Skeletal muscle cell (primary cell): ENCODE measurements around the gene CRAMP1.
"Not testable (repeated sequence)": the region's sequence is repeated elsewhere in the genome, so short reads cannot be mapped to it uniquely, and the experiment has no call there.

Experiments
- DNase-seq: peaks from one replicate; pipeline ENCODE4 v3.0.0-alpha.2; 2010; ENCODE audit warnings: low read depth
- H3K4me3 ChIP-seq: 2 replicates; pipeline ENCODE4 v1.5.1; 2011; ENCODE audit warnings: low read depth, mild to moderate bottlenecking, control low read depth, low read length, moderate library complexity

Gene CRAMP1

DNA sequence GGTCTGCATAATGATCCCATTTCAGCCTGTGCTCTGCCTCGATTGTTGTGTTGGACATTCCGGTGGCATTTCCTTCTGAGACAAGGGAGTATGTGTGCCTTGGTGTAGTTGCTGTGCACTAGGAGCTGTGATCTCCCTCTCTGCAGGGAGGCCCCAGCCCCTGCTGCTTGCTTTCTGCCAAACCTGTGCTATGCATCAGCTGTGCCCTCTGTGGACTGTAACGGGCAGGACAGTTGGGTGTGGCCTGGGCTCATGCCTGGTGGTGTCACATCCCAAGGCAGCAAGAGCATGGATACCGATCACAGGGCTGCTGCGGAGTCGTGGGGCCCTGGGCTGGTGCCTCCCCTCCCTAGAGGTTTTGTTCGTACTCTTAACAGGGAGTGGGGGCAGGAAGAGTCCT lies 62.1 kb downstream of the CRAMP1 start:
- DNase-seq: no peak
- no peak overlapping the region for H3K4me3 ChIP-seq

DNA sequence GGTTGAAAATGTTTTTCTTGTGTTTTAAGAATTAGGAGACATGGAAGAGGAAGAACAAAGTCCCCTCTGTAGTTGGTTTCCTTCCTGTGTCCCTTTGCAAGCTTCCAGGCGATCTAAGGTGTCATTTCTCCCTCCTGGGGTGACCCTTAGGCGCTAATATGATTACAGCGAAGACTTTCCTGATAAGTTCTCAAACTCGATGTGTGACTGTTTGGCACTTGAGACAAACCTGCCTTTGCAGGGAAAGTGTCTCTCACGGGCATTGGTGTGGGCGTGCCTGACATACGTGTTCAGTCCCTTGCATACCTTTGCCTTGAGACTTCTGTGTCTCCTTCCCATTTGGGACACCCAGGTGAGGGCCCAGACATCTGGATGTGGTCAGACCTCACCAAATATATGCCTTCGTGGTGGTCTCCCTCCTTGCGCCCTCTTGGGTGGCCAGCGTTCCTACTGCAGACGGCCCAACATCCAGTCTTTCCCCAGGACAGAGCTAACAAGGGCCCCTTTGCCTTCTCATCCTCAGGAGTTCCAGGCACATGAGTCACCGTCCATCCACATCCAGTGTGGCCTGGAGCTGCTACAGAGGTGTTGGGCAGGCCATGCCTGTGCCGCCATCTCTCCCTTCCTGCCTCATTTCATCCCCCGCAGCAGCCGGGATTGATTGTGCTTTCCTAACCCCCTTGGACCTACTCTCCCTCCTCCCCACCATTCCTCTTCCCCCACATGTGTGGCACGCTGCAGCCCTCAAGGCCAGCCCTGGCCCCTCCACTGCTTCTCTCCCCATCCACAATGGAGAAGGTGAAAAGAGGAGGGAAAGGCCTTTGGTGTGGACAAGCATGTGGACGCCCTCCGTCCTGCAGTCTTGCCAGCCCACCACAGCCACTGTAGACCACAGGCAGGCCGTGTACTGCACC lies 62.8 kb downstream of the CRAMP1 start:
- peak; percentile 19 for DNase-seq
- H3K4me3 ChIP-seq: no peak overlapping the region

DNA sequence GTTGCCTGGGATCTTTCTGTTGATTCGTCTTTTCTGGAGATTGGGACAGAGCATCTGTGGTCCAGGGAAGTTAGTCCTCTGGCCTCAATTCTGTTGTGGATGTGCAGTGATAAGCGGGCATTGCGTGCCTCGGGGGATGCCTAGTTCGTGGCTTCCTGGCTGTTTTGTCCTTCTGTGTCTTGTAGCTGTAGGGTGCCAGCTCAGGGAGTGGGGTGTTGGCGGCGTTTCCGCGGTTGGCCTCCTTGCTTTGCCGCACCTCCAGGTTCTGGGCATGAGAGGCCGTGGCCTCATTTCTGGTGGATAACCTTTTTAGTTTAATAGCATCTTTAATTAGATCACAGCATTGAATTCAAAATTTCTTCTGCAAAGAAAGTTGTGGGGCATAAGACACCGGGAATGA lies 64.5 kb downstream of the CRAMP1 start:
- DNase-seq: no peak
- no peak overlapping the region for H3K4me3 ChIP-seq

DNA sequence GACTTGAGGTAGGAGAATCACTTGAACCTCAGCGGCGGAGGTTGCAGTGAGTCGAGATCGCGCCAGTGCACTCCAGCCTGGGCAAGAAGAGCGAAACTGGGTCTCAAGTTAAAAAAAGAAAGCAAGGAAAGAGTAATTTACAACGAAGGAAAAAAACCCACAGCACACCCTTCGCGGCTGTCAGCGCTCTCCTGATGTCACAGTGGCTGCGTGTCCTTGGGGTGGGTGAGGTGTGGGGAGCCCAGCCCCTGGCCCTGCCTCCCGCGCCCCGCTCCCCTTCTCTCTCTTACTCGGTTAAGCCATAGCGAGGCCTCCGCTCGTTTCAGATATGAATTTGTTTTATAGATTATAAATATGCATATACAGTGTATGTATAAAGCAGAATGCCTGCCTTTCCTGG lies 65.2 kb downstream of the CRAMP1 start:
- no peak overlapping the region for H3K4me3 ChIP-seq
- no peak for DNase-seq

DNA sequence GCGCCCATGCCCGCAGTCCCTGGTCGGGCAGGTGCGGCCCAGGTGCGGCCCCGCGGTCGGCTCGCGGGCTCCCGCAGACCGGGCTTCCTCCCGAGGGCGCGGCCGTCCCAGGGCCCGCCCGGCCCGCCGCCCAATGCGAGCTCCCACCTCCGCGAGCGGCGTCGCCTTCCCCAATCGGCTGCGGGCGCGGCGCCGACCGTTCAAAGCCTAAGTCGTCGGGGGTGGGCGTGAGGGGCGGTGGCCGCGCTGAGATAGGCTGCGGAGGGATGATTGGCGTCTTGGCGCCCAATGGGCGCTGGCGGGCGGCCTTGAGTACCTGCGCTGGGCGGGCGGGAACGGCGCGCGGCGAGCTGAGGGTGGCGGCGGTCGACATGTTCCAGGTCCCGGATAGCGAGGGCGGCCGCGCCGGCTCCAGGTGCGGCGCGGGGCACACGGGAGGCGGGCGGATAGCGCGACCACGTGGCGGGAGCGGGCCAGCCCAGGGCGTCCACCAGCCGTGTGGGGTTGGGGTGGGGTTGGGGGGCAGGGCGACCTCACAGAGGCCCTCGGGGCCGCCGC lies 65.9 kb downstream of the CRAMP1 start, which contains the start of gene JPT2:
JPT2 (plus strand) TSS at position 338 of the 558 bp plus-strand sequence; CDS start at position 372, 34 bp downstream.
- peak; percentile 90 for DNase-seq
- H3K4me3 ChIP-seq: peak within 1 kb of the TSS; percentile 84

DNA sequence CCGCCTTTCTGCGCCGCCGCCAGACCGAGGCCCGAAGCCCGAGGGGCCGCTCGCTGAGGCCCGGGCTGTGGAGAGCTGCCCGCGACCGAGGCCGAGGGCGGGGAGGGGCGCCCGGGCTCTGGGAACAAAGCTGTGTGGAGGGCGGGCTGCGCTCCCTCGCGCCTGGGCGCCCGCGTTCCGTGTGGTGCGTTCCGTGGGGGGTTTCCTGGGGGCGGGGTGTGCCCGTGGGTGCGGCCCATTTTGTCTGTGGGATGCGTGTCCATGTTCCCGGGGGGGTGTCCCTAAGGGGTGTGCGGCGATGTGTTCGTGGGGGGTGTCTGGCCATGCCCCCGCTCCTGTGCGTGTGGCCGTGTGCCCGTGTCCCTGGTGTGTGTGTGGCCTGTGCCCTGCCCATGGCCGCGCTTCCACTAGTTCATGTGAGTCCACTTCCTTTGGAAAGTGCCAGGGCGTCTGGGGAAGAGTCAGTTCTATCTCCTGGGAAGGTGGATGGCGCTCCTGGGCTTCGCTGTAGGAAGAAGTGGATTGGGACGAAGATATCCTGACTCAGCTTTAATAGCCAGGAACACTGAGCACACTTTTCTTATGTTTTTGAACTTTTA lies 66.4 kb downstream of the CRAMP1 start:
- peak overlapping the region; percentile 84 for H3K4me3 ChIP-seq
- no peak for DNase-seq

DNA sequence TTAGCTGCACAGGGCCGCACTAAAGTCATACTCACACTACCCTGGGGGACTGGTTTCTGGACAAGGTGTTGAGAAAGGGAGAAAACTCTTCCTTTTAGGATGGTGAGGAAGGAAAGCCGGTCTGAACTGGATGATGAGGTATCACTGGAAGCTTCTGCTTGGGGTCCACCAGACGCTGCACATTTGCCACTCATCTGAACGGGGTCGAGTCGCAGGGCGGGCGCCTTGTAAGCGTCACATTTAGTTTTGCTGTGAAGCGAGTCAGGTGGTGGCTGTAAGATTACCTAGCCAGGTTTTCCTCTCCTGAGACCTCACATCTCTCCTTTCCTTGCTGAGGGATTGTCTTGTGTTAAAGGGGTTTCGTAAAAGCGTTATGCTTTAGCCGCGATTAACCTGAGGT lies 68.2 kb downstream of the CRAMP1 start:
- H3K4me3 ChIP-seq: no peak overlapping the region
- DNase-seq: no peak

DNA sequence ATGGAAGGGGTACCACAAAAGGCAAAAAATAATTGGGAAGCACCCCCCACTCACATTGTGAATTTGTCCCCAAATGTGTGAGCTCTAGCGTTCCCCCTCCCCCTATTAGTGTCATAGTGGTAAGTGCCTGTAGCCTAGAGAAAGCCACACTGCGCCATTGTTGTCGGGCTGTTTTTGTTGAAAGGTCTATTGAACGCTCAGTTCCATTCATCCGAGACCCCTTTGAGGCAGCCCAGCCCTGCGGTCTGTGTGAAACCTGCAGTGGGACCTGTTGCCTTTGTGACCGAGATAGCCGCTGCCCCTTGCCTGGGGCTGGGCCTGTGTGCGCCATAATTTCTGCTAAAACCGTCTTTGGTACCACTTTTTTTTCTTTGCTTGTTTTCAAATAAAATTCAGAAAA lies 68.9 kb downstream of the CRAMP1 start:
- DNase-seq: no peak
- no peak overlapping the region for H3K4me3 ChIP-seq

DNA sequence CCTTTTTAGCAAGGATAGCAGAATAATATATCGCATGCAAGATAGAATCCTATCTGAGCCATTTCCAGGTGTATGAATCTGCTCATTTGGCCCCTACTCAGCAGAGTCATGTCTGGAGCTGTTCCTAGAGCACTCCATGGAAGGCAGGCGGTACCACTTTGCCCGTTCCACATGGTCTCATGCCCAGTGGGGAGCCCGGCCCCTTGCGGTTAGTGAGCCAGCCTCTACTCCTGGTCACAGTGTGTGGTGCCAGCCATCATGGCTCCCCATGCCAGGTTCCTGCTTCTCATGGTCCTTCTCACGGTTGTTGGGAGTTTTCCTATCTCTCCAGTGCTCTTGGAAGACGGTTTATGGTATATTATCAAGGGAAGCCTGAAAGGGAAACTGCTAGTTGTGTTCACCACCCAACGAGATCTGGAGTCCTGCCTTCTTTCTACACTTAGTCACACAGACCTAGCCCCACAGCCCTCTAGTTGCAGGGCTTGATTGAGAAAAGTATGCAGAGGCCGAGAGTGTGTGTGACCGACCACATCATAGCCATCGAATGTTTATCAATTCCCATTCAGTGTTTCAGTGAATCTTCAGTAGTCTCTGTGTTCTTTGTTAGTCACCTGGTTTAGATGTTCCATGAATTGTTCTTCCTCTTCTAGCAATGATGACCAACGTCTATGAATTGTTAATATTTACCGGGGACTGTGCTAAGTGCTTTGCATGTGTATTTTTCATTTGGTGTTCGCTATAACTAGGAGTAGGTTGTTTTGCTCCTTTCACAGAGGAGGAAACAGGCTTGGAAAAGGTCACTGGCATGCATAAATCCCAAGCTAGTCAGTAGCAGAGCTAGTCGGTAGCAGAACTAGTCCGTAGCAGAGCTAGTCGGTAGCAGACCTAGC lies 75.5 kb downstream of the CRAMP1 start:
- DNase-seq: no peak
- H3K4me3 ChIP-seq: no peak overlapping the region

DNA sequence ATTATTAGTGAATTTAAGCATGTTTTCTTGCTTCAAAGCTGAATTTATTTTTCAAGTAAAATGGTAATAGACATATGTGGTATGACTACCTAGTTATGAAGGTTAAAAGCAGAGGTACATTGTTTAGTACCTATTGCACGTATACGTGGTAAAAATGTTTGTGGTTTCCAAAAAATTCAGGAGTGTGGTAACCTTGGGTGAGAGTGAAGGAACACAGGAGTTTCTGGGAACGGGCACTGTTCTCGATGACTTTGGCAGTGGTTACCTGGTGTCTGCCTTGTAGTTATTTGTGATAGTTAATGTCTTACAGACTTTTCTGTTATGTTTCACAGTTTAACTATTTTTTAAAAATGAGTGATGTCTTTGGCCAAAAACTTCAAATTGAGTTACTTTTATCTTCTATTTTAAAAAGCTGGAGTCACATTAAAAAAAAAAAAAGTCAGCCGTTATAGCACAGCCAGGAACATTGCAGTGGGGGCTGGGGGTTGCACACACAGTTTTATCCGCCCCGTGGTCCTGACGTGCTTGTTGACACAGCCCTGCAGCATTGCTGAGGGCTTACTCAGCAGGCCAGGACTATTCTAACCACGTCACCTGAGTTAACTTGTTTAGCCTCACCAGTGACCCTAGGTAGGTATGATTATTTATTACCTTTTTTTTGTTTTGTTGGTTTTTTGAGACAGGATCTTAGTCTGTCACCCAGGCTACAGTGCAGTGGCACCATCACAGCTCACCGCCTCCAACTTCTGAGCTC lies 76.8 kb downstream of the CRAMP1 start:
- no peak overlapping the region for H3K4me3 ChIP-seq
- no peak for DNase-seq

DNA sequence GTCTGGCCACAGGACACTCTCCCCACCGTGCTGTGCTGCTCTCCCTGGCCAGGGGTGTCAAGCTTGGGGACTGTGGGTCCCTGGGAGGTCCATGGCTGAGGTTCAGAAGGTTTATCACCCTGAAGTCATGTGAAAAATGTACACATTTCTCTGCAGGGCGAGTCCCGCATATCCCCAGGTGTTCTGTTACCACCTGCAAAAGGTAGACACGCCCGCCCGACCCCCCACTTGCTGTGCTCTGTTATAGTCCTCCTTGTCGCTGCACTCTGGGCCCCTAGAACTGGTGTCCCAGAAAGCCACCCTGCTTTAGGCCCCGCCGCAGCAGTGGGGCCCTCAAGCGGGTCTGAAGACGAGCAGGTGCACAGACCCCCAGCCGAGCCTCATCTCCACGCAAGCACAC lies 77.7 kb downstream of the CRAMP1 start:
- DNase-seq: no peak
- no peak overlapping the region for H3K4me3 ChIP-seq

DNA sequence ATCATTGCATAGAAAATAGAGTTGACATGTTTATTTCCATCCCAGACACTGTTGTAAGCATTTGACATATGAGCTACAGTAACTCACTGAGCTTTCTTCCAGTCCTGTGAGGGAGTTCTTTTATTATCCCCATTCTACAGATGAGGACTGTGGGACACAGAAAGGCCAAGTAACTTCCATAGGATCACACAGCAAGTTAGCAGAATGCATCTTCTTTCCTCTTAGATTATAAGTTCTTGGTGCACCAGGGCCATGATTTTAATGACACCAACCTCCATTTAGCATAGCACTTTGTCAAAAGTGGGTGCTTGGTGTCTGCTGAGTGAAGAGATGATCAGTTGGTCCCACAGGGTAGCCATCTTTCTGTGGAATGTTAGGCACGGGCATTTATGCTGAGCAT lies 78.7 kb downstream of the CRAMP1 start:
- no peak for DNase-seq

DNA sequence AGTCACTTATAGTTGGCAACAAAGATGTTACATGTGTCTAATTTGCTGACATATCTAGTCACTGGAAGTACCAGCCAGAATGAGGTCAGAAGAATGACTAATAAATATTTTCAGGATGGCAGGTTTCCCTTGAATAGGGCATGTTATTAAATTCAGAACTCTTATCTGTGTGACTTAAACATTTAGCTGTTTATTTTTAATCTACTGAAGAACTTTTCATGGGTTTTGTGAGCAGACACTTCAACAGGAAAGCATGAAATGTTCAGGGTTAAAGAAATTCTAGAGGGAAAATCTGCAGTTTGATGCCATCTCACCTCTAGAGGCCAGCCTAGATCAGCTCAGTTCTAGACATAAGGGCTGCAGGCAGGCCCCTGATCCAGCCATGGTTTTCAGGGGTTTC lies 79.1 kb downstream of the CRAMP1 start:
- DNase-seq: no peak
- H3K4me3 ChIP-seq: no peak overlapping the region

More for the DNA sequence above, 78.7 kb downstream of the CRAMP1 start:
- no peak overlapping the region for H3K4me3 ChIP-seq

DNA sequence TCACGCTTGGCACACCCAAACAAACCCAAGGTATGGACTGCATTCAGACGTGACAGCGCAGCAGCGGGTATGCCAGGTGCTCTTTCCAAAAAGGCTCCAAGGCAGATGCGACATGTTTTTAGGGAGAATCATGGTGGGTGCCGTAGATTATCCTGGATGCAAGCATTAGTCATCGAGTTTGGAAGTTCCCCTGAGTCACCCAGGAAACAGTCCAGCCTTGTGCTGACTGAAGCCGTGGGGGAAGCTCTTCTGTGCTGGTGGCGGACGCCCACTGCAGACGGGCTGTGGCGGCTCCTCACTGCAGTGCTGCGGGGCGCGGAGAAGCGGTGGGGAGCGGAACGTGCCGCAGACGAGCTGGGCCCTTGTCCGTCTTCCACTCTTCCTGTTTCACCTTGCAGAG lies 79.8 kb downstream of the CRAMP1 start:
- no peak overlapping the region for H3K4me3 ChIP-seq
- no peak for DNase-seq

DNA sequence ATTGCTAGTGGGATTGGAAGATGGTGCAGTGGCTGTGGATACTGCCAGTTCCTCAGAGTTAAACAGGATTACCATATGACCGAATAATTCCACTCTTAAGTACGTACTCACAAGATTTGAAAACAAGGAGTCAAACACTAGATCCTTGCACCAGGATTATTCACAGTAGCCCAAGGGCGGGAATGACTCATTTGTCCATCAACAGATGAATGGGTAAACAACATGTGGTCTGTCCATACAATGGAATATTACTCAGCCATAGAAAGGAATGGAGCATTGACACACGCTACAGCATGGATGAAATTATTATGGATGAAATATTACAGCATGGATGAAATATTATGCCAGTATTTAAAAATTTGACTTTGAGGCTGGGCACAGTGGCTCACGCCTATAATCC lies 84.7 kb downstream of the CRAMP1 start:
- DNase-seq: no peak
- no peak overlapping the region for H3K4me3 ChIP-seq

DNA sequence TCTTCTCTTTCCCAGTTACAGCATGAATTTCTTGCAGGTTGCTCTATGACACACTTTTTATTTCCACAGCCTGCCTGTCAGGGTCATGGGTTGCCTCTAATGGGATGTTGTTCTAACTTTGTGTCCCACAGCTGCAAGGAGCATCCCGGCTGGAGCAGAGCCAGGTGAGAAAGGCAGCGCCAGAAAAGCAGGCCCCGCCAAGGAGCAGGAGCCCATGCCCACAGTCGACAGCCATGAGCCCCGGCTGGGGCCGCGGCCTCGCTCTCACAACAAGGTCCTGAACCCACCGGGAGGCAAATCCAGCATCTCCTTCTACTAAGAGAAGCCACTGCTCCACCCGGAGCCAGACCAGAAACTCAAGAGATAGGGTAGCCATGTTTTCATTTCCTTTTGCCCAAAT lies 86.5 kb downstream of the CRAMP1 start:
- no peak overlapping the region for H3K4me3 ChIP-seq
- DNase-seq: no peak

DNA sequence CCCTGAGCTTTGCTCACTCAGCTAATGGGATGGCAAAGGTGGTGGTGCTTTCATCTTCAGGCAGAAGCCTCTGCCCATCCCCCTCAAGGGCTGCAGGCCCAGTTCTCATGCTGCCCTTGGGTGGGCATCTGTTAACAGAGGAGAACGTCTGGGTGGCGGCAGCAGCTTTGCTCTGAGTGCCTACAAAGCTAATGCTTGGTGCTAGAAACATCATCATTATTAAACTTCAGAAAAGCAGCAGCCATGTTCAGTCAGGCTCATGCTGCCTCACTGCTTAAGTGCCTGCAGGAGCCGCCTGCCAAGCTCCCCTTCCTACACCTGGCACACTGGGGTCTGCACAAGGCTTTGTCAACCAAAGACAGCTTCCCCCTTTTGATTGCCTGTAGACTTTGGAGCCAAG lies 88.1 kb downstream of the CRAMP1 start:
- no peak for DNase-seq
- no peak overlapping the region for H3K4me3 ChIP-seq

DNA sequence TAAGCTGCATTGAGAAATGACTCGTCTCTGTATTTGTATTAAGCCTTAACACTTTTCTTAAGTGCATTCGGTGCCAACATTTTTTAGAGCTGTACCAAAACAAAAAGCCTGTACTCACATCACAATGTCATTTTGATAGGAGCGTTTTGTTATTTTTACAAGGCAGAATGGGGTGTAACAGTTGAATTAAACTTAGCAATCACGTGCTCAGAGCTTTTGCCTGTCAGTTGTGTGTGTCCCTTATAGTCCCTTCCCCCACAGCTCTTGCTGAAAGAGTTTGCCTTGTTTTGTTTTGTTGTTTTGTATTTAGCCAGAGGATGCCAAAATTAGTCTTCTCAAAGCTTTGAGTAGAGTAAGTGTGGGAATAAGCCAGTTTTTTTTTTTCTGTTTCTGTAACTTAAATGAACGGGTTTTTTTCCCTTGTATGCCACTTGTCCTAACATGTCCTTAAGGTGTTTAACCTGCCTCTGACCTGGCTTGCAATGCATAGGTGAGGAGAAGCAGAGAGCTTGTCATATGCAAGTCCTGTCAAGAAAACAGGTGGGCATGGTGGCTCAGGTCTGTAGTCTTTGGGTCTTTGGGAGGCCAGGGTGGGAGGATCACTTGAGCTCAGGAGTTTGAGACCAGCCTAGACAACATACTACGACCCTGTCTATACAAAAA lies 89.2 kb downstream of the CRAMP1 start:
- no peak overlapping the region for H3K4me3 ChIP-seq
- no peak for DNase-seq

DNA sequence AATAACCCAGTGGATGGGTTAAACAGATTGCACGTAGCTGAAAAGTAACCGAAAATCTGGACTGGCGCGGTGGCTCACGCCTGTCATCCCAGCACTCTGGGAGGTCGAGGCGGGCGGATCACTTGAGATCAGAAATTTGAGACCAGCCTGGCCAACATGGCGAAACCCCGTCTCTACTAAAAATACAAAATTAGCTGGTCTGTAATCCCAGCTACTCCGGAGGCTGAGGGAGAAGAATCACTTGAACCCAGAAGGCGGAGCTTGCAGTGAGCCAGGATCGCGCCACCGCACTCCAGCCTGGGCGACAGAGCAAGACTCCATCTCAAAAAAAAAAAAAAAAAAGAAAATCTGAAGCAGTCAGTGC lies 93.1 kb downstream of the CRAMP1 start:
- peak overlapping the region; percentile 91 for H3K4me3 ChIP-seq
- DNase-seq: not testable (repeated sequence)
